ENCODE data around the gene EPB41L4B.

Gene EPB41L4B

GRCh38 chr9:109164042-109164441 is 156.8 kb downstream of the EPB41L4B start:
- no peak overlapping the region for H3K4me3 ChIP-seq (ENCODE audit: low read depth, low read length)
- no peak for TF ChIP-seq CTCF (IDR thresholded peaks at IDR 0.05; ENCODE audit: low read depth, low read length)

- H3K4me3 ChIP-seq (ENCODE audit: low read depth, low read length): no peak overlapping the region
- TF ChIP-seq CTCF (IDR thresholded peaks at IDR 0.05; ENCODE audit: low read depth, low read length): no peak
Observed at GRCh38 chr9:109163194-109163593, 157.7 kb downstream of the EPB41L4B start.

- no peak overlapping the region for H3K4me3 ChIP-seq (ENCODE audit: low read depth, low read length)
- no peak for TF ChIP-seq CTCF (IDR thresholded peaks at IDR 0.05; ENCODE audit: low read depth, low read length)
Observed at GRCh38 chr9:109162677-109163076, 158.2 kb downstream of the EPB41L4B start.

GRCh38 chr9:109161471-109161870 is 159.4 kb downstream of the EPB41L4B start:
- no peak for TF ChIP-seq CTCF (IDR thresholded peaks at IDR 0.05; ENCODE audit: low read depth, low read length)
- no peak overlapping the region for H3K4me3 ChIP-seq (ENCODE audit: low read depth, low read length)

- H3K4me3 ChIP-seq (ENCODE audit: low read depth, low read length): no peak overlapping the region
- TF ChIP-seq CTCF (IDR thresholded peaks at IDR 0.05; ENCODE audit: low read depth, low read length): no peak
Observed at GRCh38 chr9:109159583-109159982, 161.3 kb downstream of the EPB41L4B start.

- H3K4me3 ChIP-seq (ENCODE audit: low read depth, low read length): no peak overlapping the region
- no peak for TF ChIP-seq CTCF (IDR thresholded peaks at IDR 0.05; ENCODE audit: low read depth, low read length)
Observed at GRCh38 chr9:109158651-109159050, 162.2 kb downstream of the EPB41L4B start.

GRCh38 chr9:109156708-109157107 is 164.2 kb downstream of the EPB41L4B start:
- no peak overlapping the region for H3K4me3 ChIP-seq (ENCODE audit: low read depth, low read length)

More at GRCh38 chr9:109156708-109157107, 164.2 kb downstream of the EPB41L4B start:
- TF ChIP-seq CTCF (IDR thresholded peaks at IDR 0.05; ENCODE audit: low read depth, low read length): no peak
